Measurements from ENCODE around the gene IFT57.

The IFT57 gene

GRCh38 chr3:108131475-108132134 is 90.6 kb downstream of the IFT57 start:
- no peak overlapping the region for H3K4me3 ChIP-seq (ENCODE audit: low read depth, low read length)
- DNase-seq (ENCODE audit: low read depth) = no peak

GRCh38 chr3:108130701-108131474 is 91.3 kb downstream of the IFT57 start:
- TF ChIP-seq CTCF (conservative IDR thresholded peaks at IDR 0.05; ENCODE audit: low read depth, low read length) = no peak
- H3K4me3 ChIP-seq (ENCODE audit: low read depth, low read length) = no peak overlapping the region
- DNase-seq (ENCODE audit: low read depth) = peak; percentile 72

More at GRCh38 chr3:108131475-108132134, 90.6 kb downstream of the IFT57 start:
- no peak for TF ChIP-seq CTCF (conservative IDR thresholded peaks at IDR 0.05; ENCODE audit: low read depth, low read length)

- no peak for TF ChIP-seq CTCF (conservative IDR thresholded peaks at IDR 0.05; ENCODE audit: low read depth, low read length)
- no peak overlapping the region for H3K4me3 ChIP-seq (ENCODE audit: low read depth, low read length)
- DNase-seq (ENCODE audit: low read depth) = no peak
Observed at GRCh38 chr3:108130236-108130635, 92.0 kb downstream of the IFT57 start.

- H3K4me3 ChIP-seq (ENCODE audit: low read depth, low read length) = no peak overlapping the region
- TF ChIP-seq CTCF (conservative IDR thresholded peaks at IDR 0.05; ENCODE audit: low read depth, low read length) = no peak
- no peak for DNase-seq (ENCODE audit: low read depth)
Observed at GRCh38 chr3:108127301-108127988, 94.8 kb downstream of the IFT57 start.

GRCh38 chr3:108126348-108126747 is 95.9 kb downstream of the IFT57 start:
- no peak overlapping the region for H3K4me3 ChIP-seq (ENCODE audit: low read depth, low read length)
- DNase-seq (ENCODE audit: low read depth) = no peak
- no peak for TF ChIP-seq CTCF (conservative IDR thresholded peaks at IDR 0.05; ENCODE audit: low read depth, low read length)

- DNase-seq (ENCODE audit: low read depth) = no peak
- TF ChIP-seq CTCF (conservative IDR thresholded peaks at IDR 0.05; ENCODE audit: low read depth, low read length) = no peak
- H3K4me3 ChIP-seq (ENCODE audit: low read depth, low read length) = no peak overlapping the region
Observed at GRCh38 chr3:108125550-108126071, 96.6 kb downstream of the IFT57 start.
